ENCODE results near the gene SCN8A. TPM values are rescaled to one million over a fixed set of nuclear protein-coding genes. Genes with fewer than 3 reads are reported as not detected.

The SCN8A gene
- polyA plus RNA-seq, 1 experiment: 19.6 TPM

DNA sequence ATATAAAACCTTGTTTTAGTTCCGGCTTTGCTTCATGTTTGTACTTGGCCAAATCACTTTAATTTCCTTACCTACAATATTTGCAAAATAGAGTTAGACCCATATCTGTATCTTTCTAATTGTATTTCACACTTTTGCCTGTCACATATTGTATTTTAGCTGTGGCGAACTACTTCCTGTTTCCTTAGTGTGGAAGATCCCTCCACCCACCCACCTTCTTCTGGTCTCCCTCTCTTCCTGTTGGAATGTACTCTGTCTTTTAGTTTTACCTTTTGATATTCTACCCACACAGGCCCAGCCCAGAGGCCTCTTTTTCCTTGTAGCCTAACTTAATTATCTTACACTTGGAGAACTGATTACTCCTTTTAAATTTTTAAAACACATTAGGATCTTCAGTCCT is 78.2 kb downstream of the SCN8A start:
- H3K4me3 ChIP-seq (ENCODE audit: low read depth, low read length): no peak overlapping the region
- no peaks in the 10 kb centered on the region for H3K27me3 ChIP-seq (ENCODE audit: control insufficient read depth, insufficient read depth, low read length)
- ChIA-PET CTCF (no interaction called here), POLR2A (no interaction called here)
- TF ChIP-seq, protein P1, sequence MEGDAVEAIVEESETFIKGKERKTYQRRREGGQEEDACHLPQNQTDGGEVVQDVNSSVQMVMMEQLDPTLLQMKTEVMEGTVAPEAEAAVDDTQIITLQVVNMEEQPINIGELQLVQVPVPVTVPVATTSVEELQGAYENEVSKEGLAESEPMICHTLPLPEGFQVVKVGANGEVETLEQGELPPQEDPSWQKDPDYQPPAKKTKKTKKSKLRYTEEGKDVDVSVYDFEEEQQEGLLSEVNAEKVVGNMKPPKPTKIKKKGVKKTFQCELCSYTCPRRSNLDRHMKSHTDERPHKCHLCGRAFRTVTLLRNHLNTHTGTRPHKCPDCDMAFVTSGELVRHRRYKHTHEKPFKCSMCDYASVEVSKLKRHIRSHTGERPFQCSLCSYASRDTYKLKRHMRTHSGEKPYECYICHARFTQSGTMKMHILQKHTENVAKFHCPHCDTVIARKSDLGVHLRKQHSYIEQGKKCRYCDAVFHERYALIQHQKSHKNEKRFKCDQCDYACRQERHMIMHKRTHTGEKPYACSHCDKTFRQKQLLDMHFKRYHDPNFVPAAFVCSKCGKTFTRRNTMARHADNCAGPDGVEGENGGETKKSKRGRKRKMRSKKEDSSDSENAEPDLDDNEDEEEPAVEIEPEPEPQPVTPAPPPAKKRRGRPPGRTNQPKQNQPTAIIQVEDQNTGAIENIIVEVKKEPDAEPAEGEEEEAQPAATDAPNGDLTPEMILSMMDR (IDR thresholded peaks at IDR 0.05; ENCODE audit: insufficient read depth, low read depth, low read length): no peak
- 0 out of 2 replicates have a peak, but pooled peaks cover 1% of the 10 kb centered on the region for H3K36me3 ChIP-seq (ENCODE audit: control insufficient read depth, insufficient read depth, low read length)
- no peak for DNase-seq (ENCODE audit: low read depth)

DNA sequence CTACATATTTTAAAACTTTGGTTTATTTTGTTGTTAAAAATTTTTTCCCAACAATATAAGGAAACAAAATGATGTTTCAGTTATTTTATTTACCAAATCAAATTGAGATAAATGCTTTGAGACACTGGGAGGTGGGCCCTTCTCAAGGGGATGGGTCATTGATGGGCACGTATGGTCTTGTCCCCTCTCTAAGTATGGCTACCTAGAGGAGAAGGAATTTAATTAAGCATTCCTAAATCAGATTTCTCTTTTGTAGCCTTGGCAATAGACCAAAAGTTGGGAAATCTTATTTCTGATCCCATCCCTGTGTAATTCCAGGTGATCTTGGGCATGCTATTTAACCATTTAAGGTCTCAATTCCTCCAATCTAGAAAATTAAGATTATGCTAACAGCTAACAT is 79.0 kb downstream of the SCN8A start:
- Histone ChIP-seq H3K4me3 (ENCODE audit: low read depth, low read length) (no peak overlapping the region), H3K36me3 (ENCODE audit: control insufficient read depth, insufficient read depth, low read length) (no peaks in the 10 kb centered on the region), H3K27me3 (ENCODE audit: control insufficient read depth, insufficient read depth, low read length) (no peaks in the 10 kb centered on the region)
- CTCF ChIA-PET: no interaction called here
- TF ChIP-seq, protein P1 (IDR thresholded peaks at IDR 0.05; ENCODE audit: insufficient read depth, low read depth, low read length): no peak
- POLR2A ChIA-PET: no interaction called here
- DNase-seq (ENCODE audit: low read depth): no peak

DNA sequence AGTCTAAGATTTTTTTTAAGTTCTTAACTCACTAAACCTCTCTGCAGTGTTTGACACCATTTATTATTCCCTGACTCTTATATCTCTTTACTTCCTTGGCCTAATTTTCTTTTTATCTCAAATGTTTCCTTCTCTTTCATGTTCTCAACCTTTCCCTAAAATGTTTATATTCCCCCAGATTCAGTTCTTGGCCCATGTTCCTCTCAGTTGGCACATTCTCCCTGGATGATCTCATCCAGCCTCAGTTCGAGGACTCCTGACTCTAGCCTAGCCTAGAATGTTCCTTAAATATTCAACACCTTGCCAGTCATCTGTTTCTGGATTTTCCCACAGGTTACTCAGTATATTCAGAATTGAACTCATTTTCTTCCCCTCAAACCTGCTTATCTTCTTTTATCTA is 81.3 kb downstream of the SCN8A start:
- ChIA-PET CTCF (no interaction called here), POLR2A (no interaction called here)
- no peak overlapping the region for H3K4me3 ChIP-seq (ENCODE audit: low read depth, low read length)
- no peaks in the 10 kb centered on the region for H3K27me3 ChIP-seq (ENCODE audit: control insufficient read depth, insufficient read depth, low read length)
- no peaks in the 10 kb centered on the region for H3K36me3 ChIP-seq (ENCODE audit: control insufficient read depth, insufficient read depth, low read length)
- DNase-seq (ENCODE audit: low read depth): no peak
- TF ChIP-seq, protein P1 (IDR thresholded peaks at IDR 0.05; ENCODE audit: insufficient read depth, low read depth, low read length): no peak

DNA sequence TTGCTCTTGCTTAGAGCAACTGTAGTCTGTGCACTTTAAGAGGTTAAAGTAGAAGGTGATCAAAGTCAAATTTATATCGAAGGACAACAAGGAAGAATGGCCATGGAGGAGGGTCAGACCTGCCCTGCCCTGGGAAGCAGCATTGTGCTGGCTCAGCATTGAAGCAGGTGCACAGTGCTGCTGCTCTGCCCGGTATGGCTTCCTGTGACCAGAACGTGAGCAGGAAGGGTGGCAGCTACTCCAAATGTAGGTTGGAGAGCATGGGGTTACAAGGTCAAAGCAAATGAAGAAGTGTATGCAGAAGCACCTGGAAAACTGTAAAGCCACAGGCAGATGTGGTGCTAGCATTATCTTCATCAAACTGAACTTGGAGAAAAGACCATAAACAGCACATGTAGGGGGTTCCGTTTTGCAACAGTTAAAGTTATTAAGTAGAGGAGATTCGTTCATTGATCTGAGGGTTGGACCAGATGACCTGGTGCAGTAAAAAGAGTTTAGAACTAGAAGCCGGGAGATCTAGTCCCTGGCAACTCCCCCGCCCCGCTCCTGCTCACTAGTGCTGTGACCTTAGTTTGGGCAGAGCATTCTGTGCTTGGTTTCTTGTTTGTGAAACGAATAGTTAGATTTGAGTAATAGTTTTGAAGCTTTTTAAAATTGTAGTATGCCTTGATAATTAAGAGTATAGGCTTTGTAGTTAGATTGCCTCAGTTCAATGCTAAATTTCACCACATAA is 84.2 kb downstream of the SCN8A start:
- ChIA-PET POLR2A (interaction anchor here (0.7 kb wide), 1 partner anchor 57 kb away, joined by 5 read pairs; no protein-coding TSS in a partner anchor), CTCF (interaction anchor here (1.4 kb wide), 1 partner anchor 143 kb away, joined by 4 read pairs; no protein-coding TSS in a partner anchor)
- no peak overlapping the region for H3K4me3 ChIP-seq (ENCODE audit: low read depth, low read length)

DNA sequence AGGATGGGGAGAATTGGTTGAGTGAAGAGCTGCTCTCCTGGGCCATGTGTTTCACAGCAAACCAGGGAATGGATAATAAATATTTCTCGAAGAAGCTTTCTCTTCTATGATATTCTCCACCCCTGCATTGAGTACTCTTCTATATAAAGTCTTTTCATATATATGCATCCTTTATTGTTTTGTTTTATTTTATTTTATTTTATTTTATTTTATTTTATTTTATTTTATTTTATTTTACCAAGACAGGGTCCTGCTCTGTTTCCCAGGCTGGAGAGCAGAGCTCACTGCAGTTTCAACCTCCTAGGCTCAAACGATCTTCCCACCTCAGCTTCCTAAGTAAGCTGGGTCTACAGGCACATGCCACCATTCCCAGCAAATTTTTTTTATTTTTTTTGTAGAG is 85.8 kb downstream of the SCN8A start:
- CTCF ChIA-PET: interaction anchor here (0.8 to 1.9 kb wide), 6 partner anchors 9 to 256 kb away, joined by 3 to 7 read pairs (median 4); no protein-coding TSS in a partner anchor
- DNase-seq (ENCODE audit: low read depth): no peak
- Histone ChIP-seq H3K27me3 (ENCODE audit: control insufficient read depth, insufficient read depth, low read length) (no peaks in the 10 kb centered on the region), H3K36me3 (ENCODE audit: control insufficient read depth, insufficient read depth, low read length) (no peaks in the 10 kb centered on the region), H3K4me3 (ENCODE audit: low read depth, low read length) (no peak overlapping the region)
- TF ChIP-seq, protein P1 (IDR thresholded peaks at IDR 0.05; ENCODE audit: insufficient read depth, low read depth, low read length): no peak
- POLR2A ChIA-PET: no interaction called here

More for the DNA sequence above, 84.2 kb downstream of the SCN8A start:
- DNase-seq (ENCODE audit: low read depth): no peak
- Histone ChIP-seq H3K27me3 (ENCODE audit: control insufficient read depth, insufficient read depth, low read length) (no peaks in the 10 kb centered on the region), H3K36me3 (ENCODE audit: control insufficient read depth, insufficient read depth, low read length) (no peaks in the 10 kb centered on the region)
- TF ChIP-seq, protein P1 (IDR thresholded peaks at IDR 0.05; ENCODE audit: insufficient read depth, low read depth, low read length): no peak

All from BJ (cell line).